ENCODE results near the gene SLC25A33.

GRCh38 chr1:9592510-9593075 is 53.3 kb downstream of the SLC25A33 start:
- TF ChIP-seq POLR2A (IDR thresholded peaks at IDR 0.05; ENCODE audit: low read depth, low read length) (no peak), TAF1 (IDR thresholded peaks at IDR 0.05; ENCODE audit: borderline replicate concordance, low read depth, low read length) (no peak)
